DND-41 (cell line): Measurements from ENCODE around the gene IL20.

Source experiments
- CTCF ChIP-seq: IDR thresholded peaks from 2 replicates; pipeline ENCODE4 v1.5.1; 2012; ENCODE audit warnings: borderline replicate concordance, low read length, moderate library complexity, mild to moderate bottlenecking; ENCODE audit not compliant: poor library complexity, severe bottlenecking; ENCODE audit errors: extremely low read depth
- EZH2 ChIP-seq: IDR thresholded peaks from 3 replicates; pipeline ENCODE4 v1.6.1; 2012; ENCODE audit warnings: borderline replicate concordance, low read depth, mild to moderate bottlenecking, moderate library complexity, low read length, inconsistent platforms; ENCODE audit not compliant: severe bottlenecking

- TF ChIP-seq EZH2 (no peak), CTCF (no peak)
These were observed 28.0 kb downstream of the IL20 start for GRCh38 chr1:206893380-206893779.
